H9 (cell line): ENCODE measurements around the gene DELE1. TPM values are rescaled to one million over a fixed set of nuclear protein-coding genes. Genes with fewer than 3 reads are reported as not detected.

Source experiments
- DNase-seq: peaks from one replicate; pipeline ENCODE4 v3.0.0-alpha.2; 2017
- H2AFZ ChIP-seq: one replicate; pipeline ENCODE4 v1.6.1; 2013; ENCODE audit warnings: mild to moderate bottlenecking, low read length, control low read depth, moderate library complexity
- H2AK5ac ChIP-seq: 2 replicates; pipeline ENCODE4 v1.6.1; 2013; ENCODE audit warnings: low read length, control low read depth, mixed read lengths; ENCODE audit not compliant: insufficient read length
- H2BK120ac ChIP-seq: one replicate; pipeline ENCODE4 v1.6.1; 2013; ENCODE audit warnings: low read depth, mild to moderate bottlenecking, low read length, control low read depth, inconsistent platforms; ENCODE audit not compliant: poor library complexity, severe bottlenecking
- H2BK12ac ChIP-seq: 2 replicates; pipeline ENCODE4 v1.6.1; 2013; ENCODE audit warnings: low read length, control low read depth, mixed read lengths, low read depth; ENCODE audit not compliant: insufficient read length
- H2BK15ac ChIP-seq: 2 replicates; pipeline ENCODE4 v1.6.1; 2013; ENCODE audit warnings: low read depth, low read length, control low read depth
- H2BK20ac ChIP-seq: one replicate; pipeline ENCODE4 v1.6.1; 2013; ENCODE audit warnings: low read depth, mild to moderate bottlenecking, low read length, control low read depth, inconsistent platforms; ENCODE audit not compliant: poor library complexity, severe bottlenecking
- H2BK5ac ChIP-seq: 2 replicates; pipeline ENCODE4 v1.6.1; 2013; ENCODE audit warnings: low read length, control low read depth, mixed read lengths; ENCODE audit not compliant: insufficient read length
- H3K14ac ChIP-seq: 2 replicates; pipeline ENCODE4 v1.6.1; 2013; ENCODE audit warnings: low read length, control low read depth; ENCODE audit not compliant: insufficient read depth
- H3K18ac ChIP-seq: 2 replicates; pipeline ENCODE4 v1.6.1; 2013; ENCODE audit warnings: low read depth, mild to moderate bottlenecking, mixed read lengths, low read length, control low read depth; ENCODE audit not compliant: insufficient read length
- H3K23ac ChIP-seq: 2 replicates; pipeline ENCODE4 v1.6.1; 2013; ENCODE audit warnings: low read length, control low read depth, mixed read lengths, low read depth; ENCODE audit not compliant: insufficient read length
- H3K23me2 ChIP-seq: 2 replicates; pipeline ENCODE4 v1.6.1; 2013; ENCODE audit warnings: low read depth, mild to moderate bottlenecking, mixed read lengths, low read length, control low read depth; ENCODE audit not compliant: insufficient read length, poor library complexity, severe bottlenecking
- H3K27ac ChIP-seq: 2 replicates; pipeline ENCODE4 v1.5.1; 2013; ENCODE audit warnings: low read length, control low read depth, mixed read lengths, low read depth; ENCODE audit not compliant: insufficient read length
- H3K27me3 ChIP-seq: 2 replicates; pipeline ENCODE4 v1.6.1; 2013; ENCODE audit warnings: low read length, control low read depth, inconsistent platforms; ENCODE audit not compliant: insufficient read depth
- H3K4ac ChIP-seq: 2 replicates; pipeline ENCODE4 v1.6.1; 2013; ENCODE audit warnings: low read depth, mild to moderate bottlenecking, control low read depth, inconsistent platforms, low read length, moderate library complexity
- H3K4me1 ChIP-seq: 2 replicates; pipeline ENCODE4 v1.6.1; 2013; ENCODE audit warnings: low read length, control low read depth, inconsistent platforms; ENCODE audit not compliant: insufficient read depth
- H3K4me2 ChIP-seq: 2 replicates; pipeline ENCODE4 v1.6.1; 2013; ENCODE audit warnings: low read length, control low read depth, mixed read lengths; ENCODE audit not compliant: insufficient read length, insufficient read depth
- H3K56ac ChIP-seq: 2 replicates; pipeline ENCODE4 v1.6.1; 2013; ENCODE audit warnings: low read depth, mild to moderate bottlenecking, mixed read lengths, low read length, control low read depth; ENCODE audit not compliant: insufficient read length
- H3K79me1 ChIP-seq: 2 replicates; pipeline ENCODE4 v1.6.1; 2013; ENCODE audit warnings: low read depth, mild to moderate bottlenecking, moderate library complexity, low read length, control low read depth, inconsistent platforms; ENCODE audit not compliant: insufficient read depth, poor library complexity, severe bottlenecking
- H3K79me2 ChIP-seq: 2 replicates; pipeline ENCODE4 v1.6.1; 2013; ENCODE audit warnings: low read length, control low read depth, inconsistent platforms; ENCODE audit not compliant: insufficient read depth
- H3K9ac ChIP-seq: 2 replicates; pipeline ENCODE4 v1.6.1; 2013; ENCODE audit warnings: low read length, control low read depth, mixed read lengths; ENCODE audit not compliant: insufficient read length; ENCODE audit errors: extremely low read depth
- H3K9me3 ChIP-seq: one replicate; pipeline ENCODE4 v1.6.1; 2013; ENCODE audit warnings: low read depth, low read length, inconsistent platforms; ENCODE audit not compliant: control insufficient read depth
- H3T11ph ChIP-seq: one replicate; pipeline ENCODE4 v1.6.1; 2013; ENCODE audit warnings: mild to moderate bottlenecking, low read length, control low read depth, inconsistent platforms
- H4K20me1 ChIP-seq: one replicate; pipeline ENCODE4 v1.6.1; 2013; ENCODE audit not compliant: control insufficient read depth, insufficient read length, insufficient read depth
- H4K5ac ChIP-seq: 2 replicates; pipeline ENCODE4 v1.6.1; 2013; ENCODE audit warnings: low read depth, mild to moderate bottlenecking, mixed read lengths, low read length, control low read depth; ENCODE audit not compliant: insufficient read length
- H4K8ac ChIP-seq: replicated peaks from 2 replicates; pipeline ENCODE4 v1.6.1; 2013; ENCODE audit warnings: low read length, control low read depth, mixed read lengths, low read depth; ENCODE audit not compliant: insufficient read length
- H4K91ac ChIP-seq: 2 replicates; pipeline ENCODE4 v1.6.1; 2013; ENCODE audit warnings: low read depth, mild to moderate bottlenecking, moderate library complexity, mixed read lengths, low read length, control low read depth; ENCODE audit not compliant: insufficient read length
- H3K27ac Mint-ChIP-seq, 3 experiments: 2 replicates in 2 of 3; 3 replicates in 1 of 3; pipeline ENCODE4 v1.8.0; 2020 to 2021; ENCODE audit warnings: mixed read lengths in 3 of 3, mild to moderate bottlenecking in 1 of 3, moderate library complexity in 1 of 3
- H3K27me3 Mint-ChIP-seq: 2 replicates; pipeline ENCODE4 v1.8.0; 2021; ENCODE audit warnings: low read depth, mild to moderate bottlenecking, moderate library complexity, mixed read lengths
- H3K36me3 Mint-ChIP-seq, 3 experiments: 2 replicates in 2 of 3; 3 replicates in 1 of 3; pipeline ENCODE4 v1.8.0; 2020 to 2021; ENCODE audit warnings: low read depth in 3 of 3, mixed read lengths in 3 of 3; ENCODE audit not compliant: insufficient read depth in 1 of 3
- H3K4me1 Mint-ChIP-seq, 2 experiments: 2 replicates each; pipeline ENCODE4 v1.8.0; 2020; ENCODE audit warnings: mixed read lengths in 2 of 2
- H3K4me3 Mint-ChIP-seq, 2 experiments: 2 replicates in 1 of 2; 3 replicates in 1 of 2; pipeline ENCODE4 v1.8.0; 2020 to 2021; ENCODE audit warnings: mild to moderate bottlenecking in 2 of 2, mixed read lengths in 2 of 2, moderate library complexity in 1 of 2
- H3K9me3 Mint-ChIP-seq, 2 experiments: 2 replicates in 1 of 2; 3 replicates in 1 of 2; pipeline ENCODE4 v1.8.0; 2020; ENCODE audit warnings: mild to moderate bottlenecking in 2 of 2, mixed read lengths in 2 of 2, moderate library complexity in 1 of 2
- WGBS: extraction: QIAGEN DNeasy Blood & Tissue Kit; methylation state at CpG from one replicate; pipeline ENCODE4 v1.1.7; 2013; ENCODE audit warnings: missing lambda C conversion rate, low lambda C conversion rate, mixed read lengths; ENCODE audit not compliant: insufficient read length; ENCODE audit errors: extremely low coverage; 5-methylcytosine and 5-hydroxymethylcytosine counted together
- total RNA-seq: library from RNA; stranded (reverse); gene quantifications from 2 replicates; pipeline ENCODE4 v1.2.1, GENCODE V29; 2021
- TF ChIP-seq, protein P1 (sequence below): fragments of 200-600 bp; sonication (generic); conservative IDR thresholded peaks from 3 replicates; pipeline ENCODE4 v1.8.0; 2021; ENCODE audit warnings: antibody characterized with exemption, mild to moderate bottlenecking

The DELE1 gene
- total RNA-seq, 1 experiment from 2014 or later: 75.3 TPM

DNA sequence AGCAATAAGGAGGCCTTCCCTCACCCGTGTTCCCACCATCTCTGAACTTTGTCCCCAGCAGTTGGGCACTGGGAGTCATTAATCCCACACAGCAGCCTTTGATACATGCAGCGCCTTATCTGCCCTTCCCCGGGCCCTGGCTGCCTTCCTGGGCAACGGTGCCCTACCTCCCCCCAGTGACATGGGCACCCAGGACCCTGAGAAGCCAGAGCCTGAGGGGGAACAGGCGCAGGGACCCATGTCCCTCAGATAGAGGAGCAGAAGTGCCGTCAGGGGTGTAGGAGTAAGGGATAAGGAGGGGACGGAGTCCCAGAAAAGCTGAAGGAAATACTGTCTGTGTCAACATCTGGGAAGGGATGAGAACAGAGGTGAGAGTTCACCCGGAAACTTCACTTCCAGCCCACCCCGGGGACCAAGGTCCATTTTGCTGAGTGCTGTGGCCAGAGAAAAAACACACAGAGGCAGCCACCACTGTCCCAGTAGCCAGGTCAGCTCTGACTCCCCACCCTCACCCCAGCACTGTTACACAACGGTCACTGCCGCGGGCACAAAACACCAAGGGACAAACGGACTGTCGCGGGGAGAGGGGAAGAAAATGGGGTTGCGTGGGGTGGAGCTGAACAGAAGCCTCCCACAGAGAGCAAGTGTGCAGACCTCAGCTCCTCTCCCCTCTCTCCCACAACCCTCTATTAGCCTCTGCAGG is 49.3 kb upstream of the DELE1 start:
- no peak overlapping the region for H2BK5ac ChIP-seq
- Mint-ChIP-seq H3K27ac (peak overlapping the region; percentile 54 to 89 (median 87)), H3K27me3 (0 out of 2 replicates have a peak, but pooled peaks cover 1% of the 10 kb centered on the region), H3K4me1 (peaks cover 72 to 73% of the 10 kb centered on the region in 2 experiments), H3K4me3 (peak overlapping the region; percentile 16 to 94), H3K36me3 (peaks cover 15 to 25% (median 16%) of the 10 kb centered on the region in 3 experiments), H3K9me3 (no peaks in the 10 kb centered on the region; a peak in 3 of 5 replicates)
- no peak overlapping the region for H4K8ac ChIP-seq
- no peak overlapping the region for H2BK12ac ChIP-seq
- no peak for DNase-seq
- no peak overlapping the region for H4K5ac ChIP-seq
- no peak overlapping the region for H3K9ac ChIP-seq
- H3K18ac ChIP-seq: no peak overlapping the region
- no peak overlapping the region for H2BK20ac ChIP-seq
- no peak overlapping the region for H3K4ac ChIP-seq
- H3K14ac ChIP-seq: no peak overlapping the region
- peaks cover 20% of the 10 kb centered on the region for H3K4me1 ChIP-seq
- no peak overlapping the region for H3K23ac ChIP-seq
- TF ChIP-seq, protein P1, sequence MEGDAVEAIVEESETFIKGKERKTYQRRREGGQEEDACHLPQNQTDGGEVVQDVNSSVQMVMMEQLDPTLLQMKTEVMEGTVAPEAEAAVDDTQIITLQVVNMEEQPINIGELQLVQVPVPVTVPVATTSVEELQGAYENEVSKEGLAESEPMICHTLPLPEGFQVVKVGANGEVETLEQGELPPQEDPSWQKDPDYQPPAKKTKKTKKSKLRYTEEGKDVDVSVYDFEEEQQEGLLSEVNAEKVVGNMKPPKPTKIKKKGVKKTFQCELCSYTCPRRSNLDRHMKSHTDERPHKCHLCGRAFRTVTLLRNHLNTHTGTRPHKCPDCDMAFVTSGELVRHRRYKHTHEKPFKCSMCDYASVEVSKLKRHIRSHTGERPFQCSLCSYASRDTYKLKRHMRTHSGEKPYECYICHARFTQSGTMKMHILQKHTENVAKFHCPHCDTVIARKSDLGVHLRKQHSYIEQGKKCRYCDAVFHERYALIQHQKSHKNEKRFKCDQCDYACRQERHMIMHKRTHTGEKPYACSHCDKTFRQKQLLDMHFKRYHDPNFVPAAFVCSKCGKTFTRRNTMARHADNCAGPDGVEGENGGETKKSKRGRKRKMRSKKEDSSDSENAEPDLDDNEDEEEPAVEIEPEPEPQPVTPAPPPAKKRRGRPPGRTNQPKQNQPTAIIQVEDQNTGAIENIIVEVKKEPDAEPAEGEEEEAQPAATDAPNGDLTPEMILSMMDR: no peak
- no CpG with 5 or more reads among the region's 16 CpGs for WGBS
- H3K56ac ChIP-seq: no peak overlapping the region
- no peak overlapping the region for H4K91ac ChIP-seq
- no peak overlapping the region for H2AFZ ChIP-seq
- no peak overlapping the region for H2AK5ac ChIP-seq
- H3K4me2 ChIP-seq: no peak overlapping the region
- H3K27me3 ChIP-seq: no peaks in the 10 kb centered on the region
- H3K27ac ChIP-seq: no peak overlapping the region
- peaks cover 10% of the 10 kb centered on the region for H3K79me1 ChIP-seq
- H4K20me1 ChIP-seq: peaks cover 2% of the 10 kb centered on the region
- H3T11ph ChIP-seq: no peak overlapping the region
- H3K9me3 ChIP-seq: no peaks in the 10 kb centered on the region
- no peak overlapping the region for H2BK15ac ChIP-seq
- peaks cover 25% of the 10 kb centered on the region for H3K23me2 ChIP-seq
- peaks cover 52% of the 10 kb centered on the region for H3K79me2 ChIP-seq
- H2BK120ac ChIP-seq: no peak overlapping the region
